GM19324 (cell line): ENCODE results near the gene PLK5.
"Not testable (repeated sequence)": the region's sequence is repeated elsewhere in the genome, so short reads cannot be mapped to it uniquely, and the experiment has no call there.

Experiments used
- ATAC-seq: cut with Tn5 transposase; IDR thresholded peaks from one replicate; pipeline ENCODE4 v1.9.1; 2021; ENCODE audit warnings: mild to moderate bottlenecking, moderate library complexity; ENCODE audit not compliant: unreplicated experiment, low FRiP score

The PLK5 gene

GRCh38 chr19:1523412-1524286 lies at the start of gene PLK5:
PLK5 (plus strand) TSS chr19:1524077; CDS start chr19:1526997, 2,920 bp downstream.
- no peak for ATAC-seq

- ATAC-seq, result no peak
These were observed 49.0 kb upstream of the PLK5 start for GRCh38 chr19:1474765-1475351.

GRCh38 chr19:1475751-1476437 lies 48.0 kb upstream of the PLK5 start:
- ATAC-seq, result no peak

- not testable (repeated sequence) for ATAC-seq
These were observed 46.8 kb upstream of the PLK5 start for GRCh38 chr19:1477056-1477455.

GRCh38 chr19:1478934-1479707 lies 44.8 kb upstream of the PLK5 start, which contains the start of gene C19orf25:
C19orf25 (minus strand) TSS chr19:1479215; CDS start chr19:1478903, 312 bp downstream.
- ATAC-seq, result peak; percentile 87

- ATAC-seq, result no peak
These were observed 42.5 kb upstream of the PLK5 start for GRCh38 chr19:1481224-1481892.

GRCh38 chr19:1481893-1482360 lies 42.0 kb upstream of the PLK5 start:
- no peak for ATAC-seq

- ATAC-seq, result no peak
These were observed 41.3 kb upstream of the PLK5 start for GRCh38 chr19:1482361-1483130.

- ATAC-seq, result no peak
These were observed 40.5 kb upstream of the PLK5 start for GRCh38 chr19:1483131-1483978.

GRCh38 chr19:1483979-1484428 lies 39.9 kb upstream of the PLK5 start:
- ATAC-seq, result no peak

- ATAC-seq, result no peak
These were observed 36.9 kb upstream of the PLK5 start for GRCh38 chr19:1486720-1487575.

- no peak for ATAC-seq
These were observed 36.1 kb upstream of the PLK5 start for GRCh38 chr19:1487576-1488281.

- no peak for ATAC-seq
These were observed 35.6 kb upstream of the PLK5 start for GRCh38 chr19:1488282-1488601.

GRCh38 chr19:1489463-1490310 lies 34.2 kb upstream of the PLK5 start:
- ATAC-seq, result no peak

GRCh38 chr19:1490311-1491113 lies 33.4 kb upstream of the PLK5 start, which contains the start of gene PCSK4:
PCSK4 (minus strand) TSS chr19:1490350; CDS start chr19:1490346, 4 bp downstream.
- ATAC-seq, result peak; percentile 80
